Measurements from ENCODE around the gene FAM53B.

The FAM53B gene

DNA sequence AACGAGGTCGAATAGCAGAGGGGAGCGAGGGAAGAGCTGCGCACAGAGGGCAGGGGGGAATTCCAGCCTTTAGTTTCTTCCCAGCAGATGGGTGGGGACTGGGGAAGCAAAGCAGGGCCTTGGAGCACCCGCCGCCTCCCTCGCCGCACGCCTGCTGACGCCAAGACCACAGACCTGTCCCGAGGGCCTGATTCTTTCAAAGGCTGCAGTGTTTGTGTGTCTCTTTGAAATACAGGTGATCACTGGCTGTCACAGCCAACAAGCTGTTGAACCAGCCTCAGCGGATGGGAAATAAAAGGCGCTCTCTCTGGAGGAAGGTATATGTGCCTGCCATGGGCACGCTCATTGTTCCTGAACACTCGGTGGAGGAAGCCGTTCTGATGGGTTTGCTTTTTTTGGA is 119.3 kb downstream of the FAM53B start:
- no peaks in the 10 kb centered on the region for H4K20me1 ChIP-seq (ENCODE audit: insufficient read depth)
- no peak overlapping the region; the same call in 1 of the 2 replicates for H3K4me2 ChIP-seq
- no peaks in the 10 kb centered on the region for H3K36me3 ChIP-seq (ENCODE audit: insufficient read depth)
- H3K27me3 ChIP-seq (ENCODE audit: insufficient read depth, low read depth) = no peaks in the 10 kb centered on the region
- no peaks in the 10 kb centered on the region; the same call in 1 of the 2 replicates for H3K79me2 ChIP-seq (ENCODE audit: insufficient read depth, low read depth)
- no peak overlapping the region for H3K27ac ChIP-seq
- H3K4me3 ChIP-seq (IDR thresholded peaks at IDR 0.05; ENCODE audit: insufficient read depth, low read depth, low read length) = no peak overlapping the region
- H3K4me1 ChIP-seq (ENCODE audit: low read depth, poor library complexity, severe bottlenecking) = peaks cover 48% of the 10 kb centered on the region
- H3K9ac ChIP-seq = no peak overlapping the region
- H2AFZ ChIP-seq (ENCODE audit: low read depth) = no peak overlapping the region
- no peak for TF ChIP-seq CTCF (conservative IDR thresholded peaks at IDR 0.05; ENCODE audit: low read depth, low read length)

GRCh38 chr10:124624466-124624865 is 119.7 kb downstream of the FAM53B start:
- Histone ChIP-seq H2AFZ (ENCODE audit: low read depth) (no peak overlapping the region), H4K20me1 (ENCODE audit: insufficient read depth) (no peaks in the 10 kb centered on the region), H3K79me2 (ENCODE audit: insufficient read depth, low read depth) (no peaks in the 10 kb centered on the region; the same call in 1 of the 2 replicates), H3K27ac (no peak overlapping the region), H3K27me3 (ENCODE audit: insufficient read depth, low read depth) (no peaks in the 10 kb centered on the region), H3K36me3 (ENCODE audit: insufficient read depth) (no peaks in the 10 kb centered on the region), H3K4me2 (no peak overlapping the region), H3K9ac (no peak overlapping the region), H3K4me1 (ENCODE audit: low read depth, poor library complexity, severe bottlenecking) (peaks cover 48% of the 10 kb centered on the region), H3K4me3 (IDR thresholded peaks at IDR 0.05; ENCODE audit: insufficient read depth, low read depth, low read length) (no peak overlapping the region)
- TF ChIP-seq CTCF (conservative IDR thresholded peaks at IDR 0.05; ENCODE audit: low read depth, low read length) = no peak

DNA sequence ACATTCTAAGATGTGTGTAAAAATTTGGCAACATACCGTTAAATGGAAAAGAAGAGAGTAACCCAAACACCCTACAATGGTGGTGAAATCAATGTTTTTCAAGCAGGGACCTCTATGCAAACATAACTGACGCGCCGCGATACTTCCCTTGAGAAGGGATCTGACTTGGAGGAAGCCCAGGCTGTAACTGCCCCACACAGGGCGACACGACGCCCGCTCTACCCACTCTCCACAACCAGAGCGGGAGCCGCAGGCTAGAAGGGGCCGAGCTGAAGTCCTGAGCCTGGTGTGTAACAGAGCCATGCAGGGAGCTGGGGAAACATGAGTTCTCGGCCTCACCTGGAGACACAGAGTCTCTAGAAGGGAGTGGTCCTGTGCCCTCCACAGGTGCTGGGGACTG is 120.2 kb downstream of the FAM53B start:
- peaks cover 45% of the 10 kb centered on the region for H3K4me1 ChIP-seq (ENCODE audit: low read depth, poor library complexity, severe bottlenecking)
- H3K4me2 ChIP-seq = no peak overlapping the region
- H3K79me2 ChIP-seq (ENCODE audit: insufficient read depth, low read depth) = no peaks in the 10 kb centered on the region; the same call in 1 of the 2 replicates
- H2AFZ ChIP-seq (ENCODE audit: low read depth) = no peak overlapping the region
- H3K9ac ChIP-seq = no peak overlapping the region
- no peak for TF ChIP-seq CTCF (conservative IDR thresholded peaks at IDR 0.05; ENCODE audit: low read depth, low read length)
- no peak overlapping the region for H3K4me3 ChIP-seq (IDR thresholded peaks at IDR 0.05; ENCODE audit: insufficient read depth, low read depth, low read length)
- no peaks in the 10 kb centered on the region for H3K36me3 ChIP-seq (ENCODE audit: insufficient read depth)
- no peaks in the 10 kb centered on the region for H3K27me3 ChIP-seq (ENCODE audit: insufficient read depth, low read depth)
- no peaks in the 10 kb centered on the region for H4K20me1 ChIP-seq (ENCODE audit: insufficient read depth)
- no peak overlapping the region for H3K27ac ChIP-seq

DNA sequence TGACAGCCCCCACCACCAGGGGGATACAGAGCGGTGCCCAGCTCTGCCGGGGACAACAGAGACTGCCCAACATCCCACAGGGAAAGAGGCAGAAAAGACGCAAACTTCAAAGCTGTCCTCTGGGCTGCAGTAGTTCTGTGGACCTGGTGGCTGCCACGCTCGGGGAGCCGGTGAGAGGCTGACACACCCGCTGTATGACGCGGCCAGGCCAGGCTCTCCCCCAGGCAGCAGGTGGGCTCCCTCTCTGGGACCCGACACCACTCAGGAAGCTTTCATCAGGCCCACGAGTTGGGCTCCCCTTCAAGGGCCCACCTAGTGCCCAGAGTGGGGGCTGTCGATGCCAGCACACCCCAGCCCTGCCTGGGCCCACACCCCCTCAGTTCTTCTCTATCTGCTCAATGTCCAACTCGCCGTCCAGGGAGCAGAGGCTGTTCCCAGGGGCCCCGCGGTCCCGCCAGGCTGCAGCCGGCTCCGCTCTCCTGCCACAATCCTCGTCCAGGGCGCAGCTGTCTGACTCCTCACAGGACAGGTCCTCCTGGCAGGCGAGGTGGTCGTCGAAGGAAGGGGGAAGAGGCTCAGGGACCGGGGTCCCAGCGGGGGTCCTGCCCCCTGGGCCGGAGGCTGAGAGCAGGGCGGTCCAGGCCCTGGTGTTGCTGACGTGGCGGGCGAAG is 121.2 kb downstream of the FAM53B start:
- peaks cover 35% of the 10 kb centered on the region for H3K4me1 ChIP-seq (ENCODE audit: low read depth, poor library complexity, severe bottlenecking)
- no peak overlapping the region for H3K4me3 ChIP-seq (IDR thresholded peaks at IDR 0.05; ENCODE audit: insufficient read depth, low read depth, low read length)
- no peak overlapping the region for H3K4me2 ChIP-seq

More for the DNA sequence above, 121.2 kb downstream of the FAM53B start:
- no peak for TF ChIP-seq CTCF (conservative IDR thresholded peaks at IDR 0.05; ENCODE audit: low read depth, low read length)
- no peaks in the 10 kb centered on the region; the same call in 1 of the 2 replicates for H3K79me2 ChIP-seq (ENCODE audit: insufficient read depth, low read depth)
- no peak overlapping the region for H3K27ac ChIP-seq
- H3K36me3 ChIP-seq (ENCODE audit: insufficient read depth) = no peaks in the 10 kb centered on the region
- no peak overlapping the region for H3K9ac ChIP-seq
- no peaks in the 10 kb centered on the region for H3K27me3 ChIP-seq (ENCODE audit: insufficient read depth, low read depth)
- no peak overlapping the region for H2AFZ ChIP-seq (ENCODE audit: low read depth)
- no peaks in the 10 kb centered on the region for H4K20me1 ChIP-seq (ENCODE audit: insufficient read depth)
